ENCODE data around the gene DMD. TPM values are rescaled to one million over a fixed set of nuclear protein-coding genes. Genes with fewer than 3 reads are reported as not detected.

Gene DMD
- polyA plus RNA-seq, 3 donors: 0.23 TPM; not detected in 2

DNA sequence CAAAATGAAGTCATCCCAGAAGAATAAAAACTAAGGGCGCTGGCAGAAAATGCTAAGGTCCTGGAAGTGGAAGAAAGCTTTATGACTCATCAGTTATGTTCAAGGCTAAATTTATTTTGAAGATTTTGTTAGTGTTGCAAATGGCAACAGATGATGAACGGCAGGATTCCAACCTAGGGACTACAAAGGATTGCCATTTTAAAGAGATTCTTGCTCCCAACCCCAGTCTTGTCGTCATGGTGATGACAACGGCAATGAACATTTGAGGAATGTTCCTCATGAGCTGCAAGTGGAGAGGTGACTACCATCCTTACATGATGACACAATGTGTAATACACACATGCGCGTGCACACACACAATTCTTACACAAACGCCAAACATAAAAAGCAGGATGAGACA, 2085.1 kb downstream of the DMD start:
- no peaks in the 10 kb centered on the region for H3K27me3 ChIP-seq (ENCODE audit: control insufficient read depth in 2 of 2, insufficient read depth in 2 of 2, low read length in 2 of 2)
- Mint-ChIP-seq H3K27me3 (ENCODE audit: low read depth in 3 of 3) (peaks cover 0 to 3% (median 1%) of the 10 kb centered on the region in 3 donors), H3K4me1 (peaks cover 10% of the 10 kb centered on the region), H3K36me3 (no peaks in the 10 kb centered on the region), H3K27ac (no peak overlapping the region), H3K4me3 (no peak overlapping the region), H3K9me3 (peaks cover 2 to 5% (median 4%) of the 10 kb centered on the region in 7 donors)
- intact Hi-C loops (cut with micrococcal nuclease): no loop called here
- peaks cover 0 to 4% of the 10 kb centered on the region in 2 donors for H3K4me1 ChIP-seq (ENCODE audit: control insufficient read depth in 1 of 2, insufficient read depth in 2 of 2, low read length in 2 of 2)
- H3K9ac ChIP-seq (ENCODE audit: insufficient read depth, low read length, poor library complexity, severe bottlenecking): no peak overlapping the region
- no peak overlapping the region for H3K4me3 ChIP-seq (replicated peaks in 1 of 3; ENCODE audit: low read depth in 2 of 3, low read length in 3 of 3)
- H4K20me1 ChIP-seq (ENCODE audit: insufficient read depth, low read length): no peaks in the 10 kb centered on the region
- H3K27ac ChIP-seq (ENCODE audit: low read depth in 1 of 2, low read length in 2 of 2): no peak overlapping the region
- no peaks in the 10 kb centered on the region for H3K79me2 ChIP-seq (ENCODE audit: insufficient read depth, low read length)
- H2AFZ ChIP-seq (ENCODE audit: insufficient read depth, low read depth, low read length, poor library complexity, severe bottlenecking): no peak overlapping the region
- TF ChIP-seq, protein P1, sequence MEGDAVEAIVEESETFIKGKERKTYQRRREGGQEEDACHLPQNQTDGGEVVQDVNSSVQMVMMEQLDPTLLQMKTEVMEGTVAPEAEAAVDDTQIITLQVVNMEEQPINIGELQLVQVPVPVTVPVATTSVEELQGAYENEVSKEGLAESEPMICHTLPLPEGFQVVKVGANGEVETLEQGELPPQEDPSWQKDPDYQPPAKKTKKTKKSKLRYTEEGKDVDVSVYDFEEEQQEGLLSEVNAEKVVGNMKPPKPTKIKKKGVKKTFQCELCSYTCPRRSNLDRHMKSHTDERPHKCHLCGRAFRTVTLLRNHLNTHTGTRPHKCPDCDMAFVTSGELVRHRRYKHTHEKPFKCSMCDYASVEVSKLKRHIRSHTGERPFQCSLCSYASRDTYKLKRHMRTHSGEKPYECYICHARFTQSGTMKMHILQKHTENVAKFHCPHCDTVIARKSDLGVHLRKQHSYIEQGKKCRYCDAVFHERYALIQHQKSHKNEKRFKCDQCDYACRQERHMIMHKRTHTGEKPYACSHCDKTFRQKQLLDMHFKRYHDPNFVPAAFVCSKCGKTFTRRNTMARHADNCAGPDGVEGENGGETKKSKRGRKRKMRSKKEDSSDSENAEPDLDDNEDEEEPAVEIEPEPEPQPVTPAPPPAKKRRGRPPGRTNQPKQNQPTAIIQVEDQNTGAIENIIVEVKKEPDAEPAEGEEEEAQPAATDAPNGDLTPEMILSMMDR (IDR thresholded peaks at IDR 0.05): no peak
- DNase-seq: no peak
- H3K9me3 ChIP-seq (replicated peaks in 1 of 2; ENCODE audit: control insufficient read depth in 1 of 2, insufficient read depth in 1 of 2, low read length in 2 of 2): no peaks in the 10 kb centered on the region
- no peak overlapping the region for H3K4me2 ChIP-seq (replicated peaks; ENCODE audit: extremely low read depth, low read length, poor library complexity, severe bottlenecking)
- WGBS (ENCODE audit: insufficient coverage): no CpG with 5 or more reads among the region's 7 CpGs
- no peaks in the 10 kb centered on the region for H3K36me3 ChIP-seq (replicated peaks in 1 of 2; ENCODE audit: control insufficient read depth in 1 of 2, insufficient read depth in 2 of 2, low read length in 2 of 2)

DNA sequence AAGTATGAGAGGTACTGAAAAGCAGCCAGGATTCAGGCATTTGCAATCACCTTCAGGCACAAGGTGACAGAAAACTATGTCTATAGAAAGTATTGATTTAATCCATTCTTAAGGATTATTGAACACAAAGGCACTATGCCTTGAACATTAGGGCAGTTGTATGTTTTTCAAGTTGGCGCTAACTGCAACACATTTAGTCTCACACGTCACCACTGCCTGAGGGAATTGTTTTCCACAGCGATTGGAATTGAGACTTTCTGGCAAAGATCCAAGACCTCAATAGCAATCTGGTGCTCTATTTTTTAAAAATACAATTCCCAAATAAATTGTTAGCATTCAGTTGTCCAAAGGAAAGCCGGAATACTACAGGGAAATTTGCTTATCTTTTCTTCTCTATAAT, 2086.8 kb downstream of the DMD start:
- Mint-ChIP-seq H3K9me3 (peaks cover 2 to 5% (median 4%) of the 10 kb centered on the region in 7 donors), H3K27ac (no peak overlapping the region), H3K4me1 (peaks cover 10% of the 10 kb centered on the region), H3K4me3 (no peak overlapping the region), H3K27me3 (ENCODE audit: low read depth in 3 of 3) (peaks cover 0 to 1% (median 0%) of the 10 kb centered on the region in 3 donors), H3K36me3 (no peaks in the 10 kb centered on the region)
- Histone ChIP-seq H2AFZ (ENCODE audit: insufficient read depth, low read depth, low read length, poor library complexity, severe bottlenecking) (no peak overlapping the region), H3K27ac (ENCODE audit: low read depth in 1 of 2, low read length in 2 of 2) (no peak overlapping the region), H3K9ac (ENCODE audit: insufficient read depth, low read length, poor library complexity, severe bottlenecking) (no peak overlapping the region), H4K20me1 (ENCODE audit: insufficient read depth, low read length) (no peaks in the 10 kb centered on the region), H3K36me3 (replicated peaks in 1 of 2; ENCODE audit: control insufficient read depth in 1 of 2, insufficient read depth in 2 of 2, low read length in 2 of 2) (no peaks in the 10 kb centered on the region), H3K79me2 (ENCODE audit: insufficient read depth, low read length) (no peaks in the 10 kb centered on the region), H3K9me3 (replicated peaks in 1 of 2; ENCODE audit: control insufficient read depth in 1 of 2, insufficient read depth in 1 of 2, low read length in 2 of 2) (no peaks in the 10 kb centered on the region), H3K27me3 (ENCODE audit: control insufficient read depth in 2 of 2, insufficient read depth in 2 of 2, low read length in 2 of 2) (no peaks in the 10 kb centered on the region), H3K4me3 (replicated peaks in 1 of 3; ENCODE audit: low read depth in 2 of 3, low read length in 3 of 3) (no peak overlapping the region), H3K4me1 (ENCODE audit: control insufficient read depth in 1 of 2, insufficient read depth in 2 of 2, low read length in 2 of 2) (peaks cover 0 to 4% of the 10 kb centered on the region in 2 donors), H3K4me2 (replicated peaks; ENCODE audit: extremely low read depth, low read length, poor library complexity, severe bottlenecking) (no peak overlapping the region)
- 83% methylated on average over 1 of the region's 4 CpGs for WGBS (ENCODE audit: insufficient coverage)
- DNase-seq: no peak
- TF ChIP-seq, protein P1 (IDR thresholded peaks at IDR 0.05): no peak
- intact Hi-C loops (cut with micrococcal nuclease): no loop called here

Data from CD14-positive monocyte (primary cell).